Stomach smooth muscle (tissue), 2 donors: ENCODE results near the gene PARP1.

Source experiments
- H3K27ac ChIP-seq: one replicate; pipeline ENCODE4 v1.7.0; 2013; ENCODE audit warnings: mild to moderate bottlenecking, low read length, inconsistent platforms
- H3K27me3 ChIP-seq, 2 donors: one replicate each; pipeline ENCODE4 v1.7.0; 2013; ENCODE audit warnings: low read length in 2 of 2; ENCODE audit not compliant: insufficient read depth in 2 of 2, control insufficient read depth in 1 of 2
- H3K36me3 ChIP-seq, 2 donors: one replicate each; pipeline ENCODE4 v1.7.0; 2013; ENCODE audit warnings: low read length in 2 of 2; ENCODE audit not compliant: control insufficient read depth in 2 of 2, insufficient read depth in 2 of 2
- H3K4me1 ChIP-seq: one replicate; pipeline ENCODE4 v1.7.0; 2013; ENCODE audit warnings: low read length; ENCODE audit not compliant: control insufficient read depth, insufficient read depth
- H3K4me3 ChIP-seq, 2 donors: one replicate each; pipeline ENCODE4 v1.7.0; 2013; ENCODE audit warnings: low read length in 2 of 2
- H3K9ac ChIP-seq, 2 donors: one replicate each; pipeline ENCODE4 v1.7.0; 2013; ENCODE audit warnings: low read length in 2 of 2, mild to moderate bottlenecking in 1 of 2
- H3K9me3 ChIP-seq, 2 donors: one replicate each; pipeline ENCODE4 v1.7.0; 2013; ENCODE audit warnings: low read length in 2 of 2; ENCODE audit not compliant: control insufficient read depth in 2 of 2
- donor health status: healthy.
- donor health status: Pancreatic carcinoma.

Gene PARP1

GRCh38 chr1:226420328-226420727 lies 12.4 kb upstream of the PARP1 start:
- Histone ChIP-seq H3K36me3 (no peaks in the 10 kb centered on the region), H3K4me3 (no peak overlapping the region)

GRCh38 chr1:226419284-226420029 lies 11.6 kb upstream of the PARP1 start:
- no peaks in the 10 kb centered on the region for H3K36me3 ChIP-seq
- no peak overlapping the region for H3K9ac ChIP-seq
- no peak overlapping the region for H3K27ac ChIP-seq
- H3K9me3 ChIP-seq = no peaks in the 10 kb centered on the region
- no peak overlapping the region for H3K4me3 ChIP-seq
- H3K27me3 ChIP-seq = no peaks in the 10 kb centered on the region
- H3K4me1 ChIP-seq = no peaks in the 10 kb centered on the region

More at GRCh38 chr1:226420328-226420727, 12.4 kb upstream of the PARP1 start:
- H3K4me1 ChIP-seq = no peaks in the 10 kb centered on the region
- H3K9ac ChIP-seq = no peak overlapping the region
- no peak overlapping the region for H3K27ac ChIP-seq
- H3K9me3 ChIP-seq = no peaks in the 10 kb centered on the region
- H3K27me3 ChIP-seq = no peaks in the 10 kb centered on the region

- no peaks in the 10 kb centered on the region for H3K9me3 ChIP-seq
- no peak overlapping the region for H3K4me3 ChIP-seq
- H3K27ac ChIP-seq = no peak overlapping the region
- H3K36me3 ChIP-seq = no peaks in the 10 kb centered on the region
- H3K27me3 ChIP-seq = no peaks in the 10 kb centered on the region
- H3K4me1 ChIP-seq = no peaks in the 10 kb centered on the region
- H3K9ac ChIP-seq = no peak overlapping the region
Observed at GRCh38 chr1:226417830-226418546, 10.1 kb upstream of the PARP1 start.

GRCh38 chr1:226417350-226417749 lies 9.5 kb upstream of the PARP1 start:
- Histone ChIP-seq H3K4me1 (no peaks in the 10 kb centered on the region), H3K9me3 (no peaks in the 10 kb centered on the region), H3K36me3 (no peaks in the 10 kb centered on the region), H3K9ac (no peak overlapping the region), H3K4me3 (no peak overlapping the region), H3K27ac (no peak overlapping the region), H3K27me3 (no peaks in the 10 kb centered on the region)

GRCh38 chr1:226414098-226414698 lies 6.3 kb upstream of the PARP1 start:
- no peaks in the 10 kb centered on the region for H3K36me3 ChIP-seq
- no peaks in the 10 kb centered on the region for H3K4me1 ChIP-seq
- no peaks in the 10 kb centered on the region for H3K9me3 ChIP-seq
- H3K27ac ChIP-seq = no peak overlapping the region
- H3K27me3 ChIP-seq = no peaks in the 10 kb centered on the region
- H3K9ac ChIP-seq = no peak overlapping the region
- no peak overlapping the region for H3K4me3 ChIP-seq

- H3K9me3 ChIP-seq = no peaks in the 10 kb centered on the region
- H3K27me3 ChIP-seq = no peaks in the 10 kb centered on the region
- peaks cover 4% of the 10 kb centered on the region for H3K4me1 ChIP-seq
- no peaks in the 10 kb centered on the region for H3K36me3 ChIP-seq
- H3K9ac ChIP-seq = no peak overlapping the region
- no peak overlapping the region for H3K4me3 ChIP-seq
- H3K27ac ChIP-seq = no peak overlapping the region
Observed at GRCh38 chr1:226411619-226412018, 3.7 kb upstream of the PARP1 start.

- Histone ChIP-seq H3K36me3 (no peaks in the 10 kb centered on the region), H3K9me3 (no peaks in the 10 kb centered on the region), H3K27me3 (no peaks in the 10 kb centered on the region), H3K9ac (no peak overlapping the region), H3K4me1 (peaks cover 9% of the 10 kb centered on the region), H3K4me3 (no peak overlapping the region), H3K27ac (no peak overlapping the region)
Observed at GRCh38 chr1:226410958-226411357, 3.1 kb upstream of the PARP1 start.

GRCh38 chr1:226409392-226409791 lies 1.5 kb upstream of the PARP1 start:
- H3K27ac ChIP-seq = no peak overlapping the region
- no peak overlapping the region for H3K9ac ChIP-seq

GRCh38 chr1:226408285-226409184 lies 642 bp upstream of the PARP1 start:
- no peaks in the 10 kb centered on the region for H3K27me3 ChIP-seq
- peak overlapping the region; percentile 23 to 84 for H3K4me3 ChIP-seq
- H3K9me3 ChIP-seq = no peaks in the 10 kb centered on the region
- H3K9ac ChIP-seq = peak overlapping the region; percentile 36 to 68
- H3K27ac ChIP-seq = peak overlapping the region; percentile 31
- peaks cover 29% of the 10 kb centered on the region for H3K4me1 ChIP-seq
- H3K36me3 ChIP-seq = no peaks in the 10 kb centered on the region

More at GRCh38 chr1:226409392-226409791, 1.5 kb upstream of the PARP1 start:
- H3K4me1 ChIP-seq = peaks cover 20% of the 10 kb centered on the region
- H3K9me3 ChIP-seq = no peaks in the 10 kb centered on the region
- no peaks in the 10 kb centered on the region for H3K27me3 ChIP-seq
- no peaks in the 10 kb centered on the region for H3K36me3 ChIP-seq
- no peak overlapping the region for H3K4me3 ChIP-seq

GRCh38 chr1:226407199-226407496 lies 745 bp downstream of the PARP1 start:
- Histone ChIP-seq H3K36me3 (peaks cover under 1 to 1% of the 10 kb centered on the region in 2 donors), H3K27ac (peak overlapping the region; percentile 62), H3K9ac (peak overlapping the region; percentile 68 to 80), H3K4me3 (peak overlapping the region; percentile 71 to 84), H3K9me3 (no peaks in the 10 kb centered on the region), H3K27me3 (no peaks in the 10 kb centered on the region), H3K4me1 (peaks cover 42% of the 10 kb centered on the region)
